ENCODE measurements around the gene ARMC9. TPM values are rescaled to one million over a fixed set of nuclear protein-coding genes. Genes with fewer than 3 reads are reported as not detected.

The ARMC9 gene
- total RNA-seq, 1 donor from 2014 or later, result 40.8 TPM

DNA sequence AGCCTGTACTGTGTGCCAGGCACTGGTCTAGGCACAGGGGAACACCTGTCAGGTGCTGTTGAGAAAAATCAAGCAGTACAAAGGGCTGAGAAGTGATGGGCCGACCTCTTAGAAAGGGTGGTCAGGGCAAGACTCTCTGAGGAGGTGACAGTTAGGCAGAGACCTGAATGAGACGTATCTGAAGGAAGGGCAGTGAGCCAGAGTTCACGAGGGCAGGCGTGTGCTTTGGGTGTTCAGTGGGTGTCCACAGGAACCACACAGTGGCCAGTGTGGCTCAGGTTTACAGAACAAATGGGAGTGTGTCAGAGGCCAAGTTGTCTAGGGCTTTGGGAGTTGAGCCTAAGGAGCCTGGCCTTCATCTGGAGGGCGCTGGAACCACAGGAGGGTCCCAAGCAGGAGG lies 6.2 kb downstream of the ARMC9 start:
- no peak overlapping the region for H3K4me3 Mint-ChIP-seq (ENCODE audit: low read depth)
- no peaks in the 10 kb centered on the region for H3K9me3 Mint-ChIP-seq (ENCODE audit: low read depth)
- TF ChIP-seq, protein P1, sequence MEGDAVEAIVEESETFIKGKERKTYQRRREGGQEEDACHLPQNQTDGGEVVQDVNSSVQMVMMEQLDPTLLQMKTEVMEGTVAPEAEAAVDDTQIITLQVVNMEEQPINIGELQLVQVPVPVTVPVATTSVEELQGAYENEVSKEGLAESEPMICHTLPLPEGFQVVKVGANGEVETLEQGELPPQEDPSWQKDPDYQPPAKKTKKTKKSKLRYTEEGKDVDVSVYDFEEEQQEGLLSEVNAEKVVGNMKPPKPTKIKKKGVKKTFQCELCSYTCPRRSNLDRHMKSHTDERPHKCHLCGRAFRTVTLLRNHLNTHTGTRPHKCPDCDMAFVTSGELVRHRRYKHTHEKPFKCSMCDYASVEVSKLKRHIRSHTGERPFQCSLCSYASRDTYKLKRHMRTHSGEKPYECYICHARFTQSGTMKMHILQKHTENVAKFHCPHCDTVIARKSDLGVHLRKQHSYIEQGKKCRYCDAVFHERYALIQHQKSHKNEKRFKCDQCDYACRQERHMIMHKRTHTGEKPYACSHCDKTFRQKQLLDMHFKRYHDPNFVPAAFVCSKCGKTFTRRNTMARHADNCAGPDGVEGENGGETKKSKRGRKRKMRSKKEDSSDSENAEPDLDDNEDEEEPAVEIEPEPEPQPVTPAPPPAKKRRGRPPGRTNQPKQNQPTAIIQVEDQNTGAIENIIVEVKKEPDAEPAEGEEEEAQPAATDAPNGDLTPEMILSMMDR (IDR thresholded peaks at IDR 0.05; ENCODE audit: unreplicated experiment), result no peak
- peak overlapping the region; percentile 69 for H3K27ac Mint-ChIP-seq
- H3K36me3 Mint-ChIP-seq (ENCODE audit: insufficient read depth), result peaks cover 20% of the 10 kb centered on the region
- H3K27me3 Mint-ChIP-seq, result no peaks in the 10 kb centered on the region
- peaks cover 3% of the 10 kb centered on the region for H3K4me1 Mint-ChIP-seq (ENCODE audit: low read depth)
- DNase-seq (ENCODE audit: low spot score, unreplicated experiment), result no peak

- H3K27ac Mint-ChIP-seq, result no peak overlapping the region
- no peak overlapping the region for H3K4me3 Mint-ChIP-seq (ENCODE audit: low read depth)
- no peaks in the 10 kb centered on the region for H3K27me3 Mint-ChIP-seq
- TF ChIP-seq, protein P1 (IDR thresholded peaks at IDR 0.05; ENCODE audit: unreplicated experiment), result no peak
- no peak for DNase-seq (ENCODE audit: low spot score, unreplicated experiment)
- no peaks in the 10 kb centered on the region for H3K9me3 Mint-ChIP-seq (ENCODE audit: low read depth)
- H3K36me3 Mint-ChIP-seq (ENCODE audit: insufficient read depth), result peaks cover 17% of the 10 kb centered on the region
- H3K4me1 Mint-ChIP-seq (ENCODE audit: low read depth), result no peaks in the 10 kb centered on the region
These were observed 9.3 kb downstream of the ARMC9 start for GRCh38 chr2:231207734-231208133.

DNA sequence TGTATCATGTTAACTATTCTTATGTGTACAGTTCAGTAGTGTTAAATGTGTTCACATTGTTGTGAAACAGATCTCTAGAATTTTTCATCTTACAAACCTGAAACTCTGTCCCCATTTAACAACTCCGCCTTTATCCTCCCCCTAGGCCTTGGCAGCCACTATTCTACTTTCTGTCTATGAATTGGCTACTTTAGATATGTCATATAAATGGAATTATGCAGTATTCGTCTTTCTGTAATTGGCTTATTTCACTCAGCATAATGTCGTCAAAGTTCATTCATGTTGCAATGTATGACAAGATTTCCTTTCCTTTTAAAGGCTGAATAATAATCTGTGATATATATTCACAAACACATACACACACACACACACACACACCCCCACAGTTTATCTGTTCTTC lies 12.4 kb downstream of the ARMC9 start:
- TF ChIP-seq, protein P1 (IDR thresholded peaks at IDR 0.05; ENCODE audit: unreplicated experiment), result no peak
- no peak for DNase-seq (ENCODE audit: low spot score, unreplicated experiment)
- no peak overlapping the region for H3K27ac Mint-ChIP-seq
- H3K4me1 Mint-ChIP-seq (ENCODE audit: low read depth), result no peaks in the 10 kb centered on the region
- no peak overlapping the region for H3K4me3 Mint-ChIP-seq (ENCODE audit: low read depth)
- H3K36me3 Mint-ChIP-seq (ENCODE audit: insufficient read depth), result peaks cover 13% of the 10 kb centered on the region
- no peaks in the 10 kb centered on the region for H3K27me3 Mint-ChIP-seq
- no peaks in the 10 kb centered on the region for H3K9me3 Mint-ChIP-seq (ENCODE audit: low read depth)

DNA sequence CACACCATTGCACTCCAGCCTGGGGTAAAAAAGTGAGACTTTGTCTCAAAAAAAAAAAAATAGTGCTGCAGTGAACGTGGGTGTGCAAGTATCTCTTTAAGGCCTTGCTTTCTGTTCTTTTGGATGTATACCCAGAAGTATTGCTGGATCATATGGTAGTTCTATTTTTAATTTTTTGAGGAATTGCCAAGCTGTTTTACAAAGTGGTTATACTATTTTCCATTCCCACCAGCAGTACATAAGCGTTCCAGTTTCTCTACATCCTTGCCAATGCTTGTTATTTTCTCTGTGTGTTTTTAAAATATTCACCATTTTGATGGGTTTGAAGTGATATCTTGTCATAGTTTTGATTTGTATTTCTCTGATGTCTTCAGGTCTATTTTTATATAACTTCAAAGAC lies 13.1 kb downstream of the ARMC9 start:
- no peak overlapping the region for H3K4me3 Mint-ChIP-seq (ENCODE audit: low read depth)
- H3K4me1 Mint-ChIP-seq (ENCODE audit: low read depth), result no peaks in the 10 kb centered on the region
- TF ChIP-seq, protein P1 (IDR thresholded peaks at IDR 0.05; ENCODE audit: unreplicated experiment), result no peak
- no peaks in the 10 kb centered on the region for H3K9me3 Mint-ChIP-seq (ENCODE audit: low read depth)
- no peak for DNase-seq (ENCODE audit: low spot score, unreplicated experiment)
- H3K36me3 Mint-ChIP-seq (ENCODE audit: insufficient read depth), result peaks cover 14% of the 10 kb centered on the region
- no peak overlapping the region for H3K27ac Mint-ChIP-seq
- no peaks in the 10 kb centered on the region for H3K27me3 Mint-ChIP-seq

DNA sequence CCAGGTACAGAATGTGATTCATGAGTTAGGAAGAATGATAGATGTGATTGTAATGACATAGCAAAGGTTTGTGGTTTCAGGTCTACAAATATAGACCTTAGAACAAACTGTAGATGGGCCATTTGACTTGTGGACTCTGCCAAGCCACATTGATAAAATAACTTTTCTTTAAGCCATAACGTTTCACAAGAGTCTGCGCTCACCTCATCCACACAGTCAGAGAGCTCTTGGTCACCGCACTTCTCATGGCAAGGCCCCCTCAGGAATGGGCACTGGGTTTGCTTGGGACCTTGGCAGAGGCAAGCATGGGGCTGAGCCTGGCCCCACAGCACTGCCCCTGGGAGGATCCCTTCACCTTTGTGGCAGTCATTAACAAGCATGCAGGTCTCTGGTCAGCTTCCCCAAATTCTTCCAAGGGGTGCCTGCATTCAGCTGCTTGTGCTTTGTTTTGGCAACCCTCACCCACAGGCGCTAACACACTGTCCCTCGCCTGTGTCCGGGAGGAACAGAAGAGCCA lies 14.0 kb downstream of the ARMC9 start:
- Mint-ChIP-seq H3K4me1 (ENCODE audit: low read depth) (no peaks in the 10 kb centered on the region), H3K27ac (no peak overlapping the region), H3K9me3 (ENCODE audit: low read depth) (no peaks in the 10 kb centered on the region), H3K4me3 (ENCODE audit: low read depth) (no peak overlapping the region), H3K36me3 (ENCODE audit: insufficient read depth) (peaks cover 17% of the 10 kb centered on the region), H3K27me3 (no peaks in the 10 kb centered on the region)
- TF ChIP-seq, protein P1 (IDR thresholded peaks at IDR 0.05; ENCODE audit: unreplicated experiment), result no peak
- no peak for DNase-seq (ENCODE audit: low spot score, unreplicated experiment)
